OCI-LY1 (cell line): Measurements from ENCODE around the gene PPIF.

Experiments used
- EZH2 ChIP-seq: fragments of 200-600 bp; sonication (generic), shearing (Covaris generic); IDR thresholded peaks from 2 replicates; pipeline ENCODE4 v1.8.0; 2017; ENCODE audit warnings: borderline replicate concordance, mixed run types, mild to moderate bottlenecking, antibody characterized with exemption, low read length, moderate library complexity, mixed read lengths
- TF ChIP-seq, protein P1 (sequence below): fragments of 200-600 bp; sonication (generic), shearing (Covaris generic); IDR thresholded peaks from 2 replicates; pipeline ENCODE4 v1.5.1; 2017; ENCODE audit warnings: mild to moderate bottlenecking, antibody characterized with exemption, low read length, moderate library complexity, mixed read lengths

- TF ChIP-seq, protein P1, sequence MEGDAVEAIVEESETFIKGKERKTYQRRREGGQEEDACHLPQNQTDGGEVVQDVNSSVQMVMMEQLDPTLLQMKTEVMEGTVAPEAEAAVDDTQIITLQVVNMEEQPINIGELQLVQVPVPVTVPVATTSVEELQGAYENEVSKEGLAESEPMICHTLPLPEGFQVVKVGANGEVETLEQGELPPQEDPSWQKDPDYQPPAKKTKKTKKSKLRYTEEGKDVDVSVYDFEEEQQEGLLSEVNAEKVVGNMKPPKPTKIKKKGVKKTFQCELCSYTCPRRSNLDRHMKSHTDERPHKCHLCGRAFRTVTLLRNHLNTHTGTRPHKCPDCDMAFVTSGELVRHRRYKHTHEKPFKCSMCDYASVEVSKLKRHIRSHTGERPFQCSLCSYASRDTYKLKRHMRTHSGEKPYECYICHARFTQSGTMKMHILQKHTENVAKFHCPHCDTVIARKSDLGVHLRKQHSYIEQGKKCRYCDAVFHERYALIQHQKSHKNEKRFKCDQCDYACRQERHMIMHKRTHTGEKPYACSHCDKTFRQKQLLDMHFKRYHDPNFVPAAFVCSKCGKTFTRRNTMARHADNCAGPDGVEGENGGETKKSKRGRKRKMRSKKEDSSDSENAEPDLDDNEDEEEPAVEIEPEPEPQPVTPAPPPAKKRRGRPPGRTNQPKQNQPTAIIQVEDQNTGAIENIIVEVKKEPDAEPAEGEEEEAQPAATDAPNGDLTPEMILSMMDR, result no peak
- TF ChIP-seq EZH2, result no peak
Observed at GRCh38 chr10:79339266-79339665, 8.0 kb upstream of the PPIF start.
